GM12872 (cell line): Measurements from ENCODE around the gene JMJD6.

Source experiments
- CTCF ChIP-seq: IDR thresholded peaks from 3 replicates; pipeline ENCODE4 v1.5.1; 2011; ENCODE audit warnings: low read depth, mild to moderate bottlenecking, low read length, moderate library complexity; ENCODE audit not compliant: insufficient read depth

The JMJD6 gene

DNA sequence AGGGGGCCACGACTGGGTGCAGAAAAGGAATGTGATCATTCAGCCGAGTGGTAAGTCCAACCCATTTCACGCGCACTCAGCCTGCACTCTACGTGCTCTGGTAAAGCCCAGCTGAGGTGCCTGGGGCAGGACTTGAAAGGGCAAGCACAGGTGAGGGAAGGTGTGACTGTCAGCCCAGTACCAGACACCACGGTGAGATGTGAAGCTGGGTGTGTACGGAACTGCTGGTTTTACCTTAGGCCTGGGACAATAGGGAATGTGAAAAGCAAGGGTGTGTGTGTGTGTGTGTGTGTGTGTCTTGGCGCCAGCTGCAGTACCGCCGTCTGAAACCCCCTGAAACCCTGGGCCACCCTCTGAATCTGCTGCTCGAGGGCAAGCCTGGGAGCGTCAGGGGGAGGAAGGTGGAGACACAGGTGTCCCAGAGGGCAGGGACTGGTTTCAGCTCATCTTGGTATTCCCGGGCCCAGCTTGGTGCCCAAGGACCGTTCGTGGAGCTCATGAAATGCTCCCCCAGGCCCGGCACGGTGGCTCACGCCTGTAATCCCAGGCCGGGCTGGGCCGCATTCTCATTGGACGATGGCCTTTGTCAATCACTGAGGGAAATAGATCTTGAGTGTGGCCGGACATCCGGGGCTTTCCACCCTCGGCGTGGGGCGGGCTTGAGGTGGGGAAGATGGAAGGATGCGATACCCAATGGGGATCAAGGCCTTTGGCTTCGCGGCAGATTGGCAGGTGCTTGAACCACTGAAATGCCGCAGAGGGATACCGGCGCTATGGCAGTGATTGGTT lies 55.1 kb downstream of the JMJD6 start:
- no peak for TF ChIP-seq CTCF

- TF ChIP-seq CTCF = no peak
Observed at GRCh38 chr17:76670718-76671122, 55.7 kb downstream of the JMJD6 start.

- no peak for TF ChIP-seq CTCF
Observed at GRCh38 chr17:76670020-76670717, 56.2 kb downstream of the JMJD6 start.
